Measurements from ENCODE around the gene OLA1. TPM values are rescaled to one million over a fixed set of nuclear protein-coding genes. Genes with fewer than 3 reads are reported as not detected.

Gene OLA1
- total RNA-seq, 1 experiment from 2014 or later: 263 TPM

DNA sequence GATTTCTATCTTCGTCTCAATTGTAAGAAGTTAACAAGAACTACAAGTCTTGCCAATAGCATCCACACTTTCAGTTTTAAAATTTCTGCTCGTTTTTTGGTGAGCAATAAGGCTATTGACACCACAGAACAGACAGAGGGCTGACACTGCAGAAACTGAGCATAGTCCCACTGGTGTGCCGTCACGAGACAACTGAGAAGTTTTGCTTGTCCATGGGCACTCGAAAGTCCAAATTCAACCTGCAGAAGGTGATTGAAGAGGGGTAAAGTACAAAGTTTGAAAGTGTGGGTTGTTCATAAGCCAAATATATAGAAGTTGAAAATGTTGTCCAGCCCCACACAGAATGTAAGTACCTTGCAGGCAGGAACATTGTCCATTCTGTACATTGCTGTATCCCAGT is 219.4 kb downstream of the OLA1 start:
- no TSS peak for BruUV-seq (replicated peaks)
- Histone ChIP-seq H3K79me2 (ENCODE audit: low read depth) (no peaks in the 10 kb centered on the region), H3K27ac (no peak overlapping the region), H3K9me2 (ENCODE audit: insufficient read depth) (no peaks in the 10 kb centered on the region), H2AFZ (no peak overlapping the region), H3K4me3 (no peak overlapping the region), H3F3A (ENCODE audit: insufficient read depth, low read depth) (no peaks in the 10 kb centered on the region), H3K36me3 (ENCODE audit: low read depth) (no peaks in the 10 kb centered on the region), H4K20me1 (ENCODE audit: insufficient read depth) (no peaks in the 10 kb centered on the region), H3K27me3 (ENCODE audit: insufficient read depth, low read depth) (no peaks in the 10 kb centered on the region), H3K4me2 (no peak overlapping the region), H3K4me1 (replicated peaks; ENCODE audit: insufficient read depth) (0 out of 2 replicates have a peak, but pooled peaks cover 5% of the 10 kb centered on the region), H3K9me3 (ENCODE audit: insufficient read depth, low read depth) (peaks cover 4% of the 10 kb centered on the region; the same call in 1 of the 2 replicates)
- intact Hi-C loops (cut with micrococcal nuclease; ENCODE audit: unreplicated experiment): no loop called here
- no peak for DNase-seq
- ChIA-PET CTCF (no interaction called here), POLR2A (ENCODE audit: unreplicated experiment) (interaction anchor here (0.6 kb wide), 2 partner anchors 332 to 517 kb away, joined by 3 read pairs; no protein-coding TSS in a partner anchor)
- TF ChIP-seq EZH2 (IDR thresholded peaks at IDR 0.05; ENCODE audit: low read depth) (no peak), CTCF (conservative IDR thresholded peaks at IDR 0.05) (no peak)

- no peaks in the 10 kb centered on the region for H3K27me3 ChIP-seq (ENCODE audit: insufficient read depth, low read depth)
- no peaks in the 10 kb centered on the region for H3K9me2 ChIP-seq (ENCODE audit: insufficient read depth)
- BruUV-seq (replicated peaks): no TSS peak
- H4K20me1 ChIP-seq (ENCODE audit: insufficient read depth): no peaks in the 10 kb centered on the region
- POLR2A ChIA-PET (ENCODE audit: unreplicated experiment): interaction anchor here (0.5 kb wide), 1 partner anchor 62 kb away, joined by 3 read pairs; no protein-coding TSS in a partner anchor
- H3K79me2 ChIP-seq (ENCODE audit: low read depth): no peaks in the 10 kb centered on the region
- CTCF ChIA-PET: interaction anchor here (0.5 kb wide), 1 partner anchor 101 kb away, joined by 5 read pairs; no protein-coding TSS in a partner anchor
- DNase-seq: no peak
- H3K36me3 ChIP-seq (ENCODE audit: low read depth): no peaks in the 10 kb centered on the region
- no peak overlapping the region for H3K27ac ChIP-seq
- H3F3A ChIP-seq (ENCODE audit: insufficient read depth, low read depth): no peaks in the 10 kb centered on the region
- peaks cover 4% of the 10 kb centered on the region; the same call in 1 of the 2 replicates for H3K9me3 ChIP-seq (ENCODE audit: insufficient read depth, low read depth)
- TF ChIP-seq EZH2 (IDR thresholded peaks at IDR 0.05; ENCODE audit: low read depth) (no peak), CTCF (conservative IDR thresholded peaks at IDR 0.05) (no peak)
- no peak overlapping the region for H3K4me3 ChIP-seq
- intact Hi-C loops (cut with micrococcal nuclease; ENCODE audit: unreplicated experiment): no loop called here
- H3K4me1 ChIP-seq (replicated peaks; ENCODE audit: insufficient read depth): 0 out of 2 replicates have a peak, but pooled peaks cover 5% of the 10 kb centered on the region
- no peak overlapping the region for H3K4me2 ChIP-seq
- no peak overlapping the region for H2AFZ ChIP-seq
Observed at GRCh38 chr2:174027956-174028355, 220.4 kb downstream of the OLA1 start.

DNA sequence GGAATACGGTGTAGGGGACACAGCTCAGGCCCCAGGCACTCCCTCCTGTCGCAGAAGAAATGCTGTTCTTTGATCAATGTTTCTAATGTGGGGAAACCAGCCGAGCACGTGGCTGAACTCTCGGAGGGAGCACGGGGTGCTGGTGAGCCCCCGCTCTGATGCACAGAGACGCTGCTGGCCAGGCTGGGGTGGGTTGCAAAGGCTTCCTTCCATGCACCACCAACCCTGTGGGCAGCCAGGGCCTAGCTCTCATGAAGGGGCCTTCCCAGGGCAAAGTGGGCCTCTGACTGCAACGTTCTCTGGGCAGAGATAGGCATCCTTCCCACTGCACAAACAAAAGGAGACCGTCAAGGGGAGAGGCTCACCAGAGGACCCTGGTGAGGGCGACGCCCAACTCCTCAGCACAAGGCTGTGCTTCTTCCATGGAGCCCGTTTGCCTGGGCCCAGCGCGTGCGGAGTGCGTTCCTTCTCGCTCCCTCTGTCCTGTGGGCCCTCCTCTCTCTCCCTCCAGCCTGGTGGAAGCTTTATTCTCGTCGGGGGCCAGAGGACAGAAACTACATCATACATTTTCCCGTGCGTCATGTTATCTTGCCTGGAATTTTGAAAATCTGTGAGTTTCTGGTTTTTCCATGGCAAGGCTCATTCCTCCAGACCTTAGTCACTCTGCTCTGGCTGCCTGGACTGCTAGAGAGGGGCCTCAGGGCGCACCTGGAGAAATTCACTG is 222.0 kb downstream of the OLA1 start:
- no TSS peak for BruUV-seq (replicated peaks)
- peak in 1 of 2 experiments; percentile 37 for DNase-seq
- no peaks in the 10 kb centered on the region for H3F3A ChIP-seq (ENCODE audit: insufficient read depth, low read depth)
- H4K20me1 ChIP-seq (ENCODE audit: insufficient read depth): no peaks in the 10 kb centered on the region
- 0 out of 2 replicates have a peak overlapping the region, but pooled peaks have one; percentile 1 for H3K4me2 ChIP-seq
- no peaks in the 10 kb centered on the region for H3K36me3 ChIP-seq (ENCODE audit: low read depth)
- H3K9me3 ChIP-seq (ENCODE audit: insufficient read depth, low read depth): peaks cover 4% of the 10 kb centered on the region; the same call in 1 of the 2 replicates
- ChIA-PET CTCF (no interaction called here), POLR2A (ENCODE audit: unreplicated experiment) (no interaction called here)
- no peaks in the 10 kb centered on the region for H3K9me2 ChIP-seq (ENCODE audit: insufficient read depth)
- 0 out of 2 replicates have a peak, but pooled peaks cover 5% of the 10 kb centered on the region for H3K4me1 ChIP-seq (replicated peaks; ENCODE audit: insufficient read depth)
- intact Hi-C loops (cut with micrococcal nuclease; ENCODE audit: unreplicated experiment): no loop called here
- H3K4me3 ChIP-seq: no peak overlapping the region
- no peaks in the 10 kb centered on the region for H3K79me2 ChIP-seq (ENCODE audit: low read depth)
- H2AFZ ChIP-seq: peak overlapping the region; percentile 17; the same call in 1 of the 2 replicates
- TF ChIP-seq CTCF (conservative IDR thresholded peaks at IDR 0.05) (no peak), EZH2 (IDR thresholded peaks at IDR 0.05; ENCODE audit: low read depth) (no peak)
- H3K27me3 ChIP-seq (ENCODE audit: insufficient read depth, low read depth): no peaks in the 10 kb centered on the region
- no peak overlapping the region for H3K27ac ChIP-seq

All from PC-9 (cell line).